A673 (cell line): ENCODE data around the gene STK10.

ENCODE experiments used
- EZH2 ChIP-seq: fragments of 200-600 bp; sonication (generic); IDR thresholded peaks from 2 replicates; pipeline ENCODE4 v1.6.1; 2017; ENCODE audit warnings: borderline replicate concordance, low read depth, mild to moderate bottlenecking, mixed read lengths, antibody characterized with exemption, low read length; ENCODE audit not compliant: poor library complexity, severe bottlenecking
- TF ChIP-seq, protein P1 (sequence below): fragments of 300-800, 200-600 bp; sonication (generic); conservative IDR thresholded peaks from 2 replicates; pipeline ENCODE4 v1.5.1; 2017; ENCODE audit warnings: low read depth, mild to moderate bottlenecking, antibody characterized with exemption, low read length, moderate library complexity, mixed read lengths

DNA sequence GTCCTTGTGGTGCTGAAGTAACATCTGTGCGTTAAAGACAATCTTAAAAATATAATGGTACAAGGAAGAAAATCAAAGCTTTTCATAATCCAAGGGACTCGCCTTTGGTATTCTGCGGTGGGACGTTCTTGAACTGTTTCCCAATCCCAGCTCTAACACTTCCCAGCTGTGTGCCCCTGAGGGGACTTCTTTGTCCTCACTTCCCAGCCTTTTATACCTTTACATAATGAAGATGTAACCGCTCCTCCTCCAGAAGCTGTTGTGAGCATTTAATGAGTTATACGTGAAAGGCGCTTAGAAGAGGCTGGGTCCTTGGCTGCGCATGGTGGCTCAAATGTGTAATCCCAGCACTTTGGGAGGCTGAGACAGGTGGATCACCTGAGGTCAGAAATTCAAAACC lies 16.9 kb downstream of the STK10 start:
- TF ChIP-seq, protein P1, sequence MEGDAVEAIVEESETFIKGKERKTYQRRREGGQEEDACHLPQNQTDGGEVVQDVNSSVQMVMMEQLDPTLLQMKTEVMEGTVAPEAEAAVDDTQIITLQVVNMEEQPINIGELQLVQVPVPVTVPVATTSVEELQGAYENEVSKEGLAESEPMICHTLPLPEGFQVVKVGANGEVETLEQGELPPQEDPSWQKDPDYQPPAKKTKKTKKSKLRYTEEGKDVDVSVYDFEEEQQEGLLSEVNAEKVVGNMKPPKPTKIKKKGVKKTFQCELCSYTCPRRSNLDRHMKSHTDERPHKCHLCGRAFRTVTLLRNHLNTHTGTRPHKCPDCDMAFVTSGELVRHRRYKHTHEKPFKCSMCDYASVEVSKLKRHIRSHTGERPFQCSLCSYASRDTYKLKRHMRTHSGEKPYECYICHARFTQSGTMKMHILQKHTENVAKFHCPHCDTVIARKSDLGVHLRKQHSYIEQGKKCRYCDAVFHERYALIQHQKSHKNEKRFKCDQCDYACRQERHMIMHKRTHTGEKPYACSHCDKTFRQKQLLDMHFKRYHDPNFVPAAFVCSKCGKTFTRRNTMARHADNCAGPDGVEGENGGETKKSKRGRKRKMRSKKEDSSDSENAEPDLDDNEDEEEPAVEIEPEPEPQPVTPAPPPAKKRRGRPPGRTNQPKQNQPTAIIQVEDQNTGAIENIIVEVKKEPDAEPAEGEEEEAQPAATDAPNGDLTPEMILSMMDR, result no peak
- TF ChIP-seq EZH2, result no peak
